Measurements from ENCODE around the gene JADE2. TPM values are rescaled to one million over a fixed set of nuclear protein-coding genes. Genes with fewer than 3 reads are reported as not detected.

Gene JADE2
- total and polyA plus RNA-seq, 2 experiments from 2014 or later, result 16.2 to 40.8 TPM

DNA sequence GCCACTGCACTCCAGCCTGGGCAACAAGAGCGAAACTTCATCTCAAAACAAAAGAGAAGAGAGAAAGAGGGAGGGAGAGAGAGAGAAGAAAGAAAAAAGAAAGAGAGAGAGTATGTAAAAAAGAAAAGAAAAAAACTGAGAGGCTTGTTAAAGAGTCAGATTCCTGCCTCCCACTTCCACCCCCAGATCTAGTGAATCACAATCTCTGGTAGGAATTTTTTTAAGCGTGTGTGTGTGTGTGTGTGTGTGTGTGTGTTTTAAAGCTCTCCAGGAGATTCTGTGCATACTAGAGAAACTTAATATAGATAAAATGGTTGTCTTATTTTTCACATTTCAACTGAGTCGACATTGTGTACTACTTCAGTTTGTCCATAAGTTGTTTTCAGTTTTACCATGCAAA is 75.1 kb downstream of the JADE2 start (continued):
- TF ChIP-seq, protein P1, sequence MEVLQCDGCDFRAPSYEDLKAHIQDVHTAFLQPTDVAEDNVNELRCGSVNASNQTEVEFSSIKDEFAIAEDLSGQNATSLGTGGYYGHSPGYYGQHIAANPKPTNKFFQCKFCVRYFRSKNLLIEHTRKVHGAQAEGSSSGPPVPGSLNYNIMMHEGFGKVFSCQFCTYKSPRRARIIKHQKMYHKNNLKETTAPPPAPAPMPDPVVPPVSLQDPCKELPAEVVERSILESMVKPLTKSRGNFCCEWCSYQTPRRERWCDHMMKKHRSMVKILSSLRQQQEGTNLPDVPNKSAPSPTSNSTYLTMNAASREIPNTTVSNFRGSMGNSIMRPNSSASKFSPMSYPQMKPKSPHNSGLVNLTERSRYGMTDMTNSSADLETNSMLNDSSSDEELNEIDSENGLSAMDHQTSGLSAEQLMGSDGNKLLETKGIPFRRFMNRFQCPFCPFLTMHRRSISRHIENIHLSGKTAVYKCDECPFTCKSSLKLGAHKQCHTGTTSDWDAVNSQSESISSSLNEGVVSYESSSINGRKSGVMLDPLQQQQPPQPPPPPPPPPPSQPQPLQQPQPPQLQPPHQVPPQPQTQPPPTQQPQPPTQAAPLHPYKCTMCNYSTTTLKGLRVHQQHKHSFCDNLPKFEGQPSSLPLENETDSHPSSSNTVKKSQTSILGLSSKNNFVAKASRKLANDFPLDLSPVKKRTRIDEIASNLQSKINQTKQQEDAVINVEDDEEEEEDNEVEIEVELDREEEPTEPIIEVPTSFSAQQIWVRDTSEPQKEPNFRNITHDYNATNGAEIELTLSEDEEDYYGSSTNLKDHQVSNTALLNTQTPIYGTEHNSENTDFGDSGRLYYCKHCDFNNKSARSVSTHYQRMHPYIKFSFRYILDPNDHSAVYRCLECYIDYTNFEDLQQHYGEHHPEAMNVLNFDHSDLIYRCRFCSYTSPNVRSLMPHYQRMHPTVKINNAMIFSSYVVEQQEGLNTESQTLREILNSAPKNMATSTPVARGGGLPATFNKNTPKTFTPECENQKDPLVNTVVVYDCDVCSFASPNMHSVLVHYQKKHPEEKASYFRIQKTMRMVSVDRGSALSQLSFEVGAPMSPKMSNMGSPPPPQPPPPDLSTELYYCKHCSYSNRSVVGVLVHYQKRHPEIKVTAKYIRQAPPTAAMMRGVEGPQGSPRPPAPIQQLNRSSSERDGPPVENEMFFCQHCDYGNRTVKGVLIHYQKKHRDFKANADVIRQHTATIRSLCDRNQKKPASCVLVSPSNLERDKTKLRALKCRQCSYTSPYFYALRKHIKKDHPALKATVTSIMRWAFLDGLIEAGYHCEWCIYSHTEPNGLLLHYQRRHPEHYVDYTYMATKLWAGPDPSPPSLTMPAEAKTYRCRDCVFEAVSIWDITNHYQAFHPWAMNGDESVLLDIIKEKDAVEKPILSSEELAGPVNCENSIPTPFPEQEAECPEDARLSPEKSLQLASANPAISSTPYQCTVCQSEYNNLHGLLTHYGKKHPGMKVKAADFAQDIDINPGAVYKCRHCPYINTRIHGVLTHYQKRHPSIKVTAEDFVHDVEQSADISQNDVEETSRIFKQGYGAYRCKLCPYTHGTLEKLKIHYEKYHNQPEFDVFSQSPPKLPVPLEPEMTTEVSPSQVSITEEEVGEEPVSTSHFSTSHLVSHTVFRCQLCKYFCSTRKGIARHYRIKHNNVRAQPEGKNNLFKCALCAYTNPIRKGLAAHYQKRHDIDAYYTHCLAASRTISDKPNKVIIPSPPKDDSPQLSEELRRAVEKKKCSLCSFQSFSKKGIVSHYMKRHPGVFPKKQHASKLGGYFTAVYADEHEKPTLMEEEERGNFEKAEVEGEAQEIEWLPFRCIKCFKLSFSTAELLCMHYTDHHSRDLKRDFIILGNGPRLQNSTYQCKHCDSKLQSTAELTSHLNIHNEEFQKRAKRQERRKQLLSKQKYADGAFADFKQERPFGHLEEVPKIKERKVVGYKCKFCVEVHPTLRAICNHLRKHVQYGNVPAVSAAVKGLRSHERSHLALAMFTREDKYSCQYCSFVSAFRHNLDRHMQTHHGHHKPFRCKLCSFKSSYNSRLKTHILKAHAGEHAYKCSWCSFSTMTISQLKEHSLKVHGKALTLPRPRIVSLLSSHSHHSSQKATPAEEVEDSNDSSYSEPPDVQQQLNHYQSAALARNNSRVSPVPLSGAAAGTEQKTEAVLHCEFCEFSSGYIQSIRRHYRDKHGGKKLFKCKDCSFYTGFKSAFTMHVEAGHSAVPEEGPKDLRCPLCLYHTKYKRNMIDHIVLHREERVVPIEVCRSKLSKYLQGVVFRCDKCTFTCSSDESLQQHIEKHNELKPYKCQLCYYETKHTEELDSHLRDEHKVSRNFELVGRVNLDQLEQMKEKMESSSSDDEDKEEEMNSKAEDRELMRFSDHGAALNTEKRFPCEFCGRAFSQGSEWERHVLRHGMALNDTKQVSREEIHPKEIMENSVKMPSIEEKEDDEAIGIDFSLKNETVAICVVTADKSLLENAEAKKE (CRISPR knock-in tag; IDR thresholded peaks at IDR 0.05), result no peak
- TF ChIP-seq JUNB (IDR thresholded peaks at IDR 0.05; ENCODE audit: unreplicated experiment), result no peak
- no peak for TF ChIP-seq NANOG (IDR thresholded peaks at IDR 0.05; ENCODE audit: borderline replicate concordance)
- no peak for TF ChIP-seq EZH2 (IDR thresholded peaks at IDR 0.05; ENCODE audit: low read depth, unreplicated experiment)
- TF ChIP-seq ZNF331 (CRISPR knock-in tag; IDR thresholded peaks at IDR 0.05; ENCODE audit: low read depth), result no peak
- no peak for TF ChIP-seq CREB1 (CRISPR knock-in tag; IDR thresholded peaks at IDR 0.05; ENCODE audit: low read depth)
- no peak for TF ChIP-seq ZNF114 (CRISPR knock-in tag; IDR thresholded peaks at IDR 0.05)
- TF ChIP-seq, protein P2, sequence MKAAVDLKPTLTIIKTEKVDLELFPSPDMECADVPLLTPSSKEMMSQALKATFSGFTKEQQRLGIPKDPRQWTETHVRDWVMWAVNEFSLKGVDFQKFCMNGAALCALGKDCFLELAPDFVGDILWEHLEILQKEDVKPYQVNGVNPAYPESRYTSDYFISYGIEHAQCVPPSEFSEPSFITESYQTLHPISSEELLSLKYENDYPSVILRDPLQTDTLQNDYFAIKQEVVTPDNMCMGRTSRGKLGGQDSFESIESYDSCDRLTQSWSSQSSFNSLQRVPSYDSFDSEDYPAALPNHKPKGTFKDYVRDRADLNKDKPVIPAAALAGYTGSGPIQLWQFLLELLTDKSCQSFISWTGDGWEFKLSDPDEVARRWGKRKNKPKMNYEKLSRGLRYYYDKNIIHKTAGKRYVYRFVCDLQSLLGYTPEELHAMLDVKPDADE (IDR thresholded peaks at IDR 0.05), result no peak

DNA sequence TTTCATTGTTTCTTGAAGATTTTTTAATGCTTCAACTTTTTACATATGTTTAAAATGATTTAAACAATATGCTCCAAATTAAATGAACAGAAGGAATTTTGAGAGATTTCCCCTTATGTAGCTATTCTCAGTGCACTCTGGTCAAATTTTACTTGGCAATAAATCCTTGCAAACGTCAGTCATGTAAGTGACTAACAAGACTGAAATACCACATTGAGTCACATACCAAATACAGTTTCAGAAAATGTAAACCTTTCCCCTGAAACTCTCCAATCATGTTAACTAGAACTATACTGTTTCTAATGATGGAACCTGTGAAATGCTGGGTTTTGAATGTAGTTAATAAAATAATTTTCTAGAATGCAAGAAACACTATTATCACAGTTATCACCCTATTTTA is 77.6 kb downstream of the JADE2 start:
- peaks cover 7% of the 10 kb centered on the region; the same call in 1 of the 3 replicates for H3K36me3 Mint-ChIP-seq (ENCODE audit: low read depth)
- no peak for DNase-seq (ENCODE audit: low spot score)
- peaks cover 2% of the 10 kb centered on the region for H3K27me3 Mint-ChIP-seq (ENCODE audit: insufficient read depth, low read depth, poor library complexity)
- no peak overlapping the region for H3K4me2 ChIP-seq
- H3F3A ChIP-seq (replicated peaks; ENCODE audit: low read depth), result no peaks in the 10 kb centered on the region
- H4K20me1 ChIP-seq (replicated peaks; ENCODE audit: insufficient read depth), result no peaks in the 10 kb centered on the region
- H3K27ac ChIP-seq (ENCODE audit: low read depth), result no peak overlapping the region
- no peak overlapping the region for H3K4me3 Mint-ChIP-seq
- peaks cover 1% of the 10 kb centered on the region; the same call in 1 of the 2 replicates for H3K4me1 ChIP-seq (ENCODE audit: insufficient read depth)
- no peak overlapping the region for H2AFZ ChIP-seq
- H3K9me2 ChIP-seq (ENCODE audit: insufficient read depth), result no peaks in the 10 kb centered on the region
- no peaks in the 10 kb centered on the region for H3K9me3 Mint-ChIP-seq
- H3K36me3 ChIP-seq (ENCODE audit: insufficient read depth), result peaks cover 13% of the 10 kb centered on the region; the same call in 1 of the 2 replicates
- H3K27me3 ChIP-seq (ENCODE audit: insufficient read depth), result no peaks in the 10 kb centered on the region
- no peaks in the 10 kb centered on the region for H3K79me2 ChIP-seq (replicated peaks; ENCODE audit: insufficient read depth)
- ATAC-seq, result no peak
- no peak overlapping the region for H3K27ac Mint-ChIP-seq
- peaks cover 2% of the 10 kb centered on the region; the same call in 2 of the 3 replicates for H3K4me1 Mint-ChIP-seq
- no peak overlapping the region for H3K4me3 ChIP-seq
- TF ChIP-seq NANOG (IDR thresholded peaks at IDR 0.05; ENCODE audit: borderline replicate concordance) (no peak), CREB1 (CRISPR knock-in tag; IDR thresholded peaks at IDR 0.05; ENCODE audit: low read depth) (no peak), ZNF331 (CRISPR knock-in tag; IDR thresholded peaks at IDR 0.05; ENCODE audit: low read depth) (no peak)
- TF ChIP-seq, protein P3, sequence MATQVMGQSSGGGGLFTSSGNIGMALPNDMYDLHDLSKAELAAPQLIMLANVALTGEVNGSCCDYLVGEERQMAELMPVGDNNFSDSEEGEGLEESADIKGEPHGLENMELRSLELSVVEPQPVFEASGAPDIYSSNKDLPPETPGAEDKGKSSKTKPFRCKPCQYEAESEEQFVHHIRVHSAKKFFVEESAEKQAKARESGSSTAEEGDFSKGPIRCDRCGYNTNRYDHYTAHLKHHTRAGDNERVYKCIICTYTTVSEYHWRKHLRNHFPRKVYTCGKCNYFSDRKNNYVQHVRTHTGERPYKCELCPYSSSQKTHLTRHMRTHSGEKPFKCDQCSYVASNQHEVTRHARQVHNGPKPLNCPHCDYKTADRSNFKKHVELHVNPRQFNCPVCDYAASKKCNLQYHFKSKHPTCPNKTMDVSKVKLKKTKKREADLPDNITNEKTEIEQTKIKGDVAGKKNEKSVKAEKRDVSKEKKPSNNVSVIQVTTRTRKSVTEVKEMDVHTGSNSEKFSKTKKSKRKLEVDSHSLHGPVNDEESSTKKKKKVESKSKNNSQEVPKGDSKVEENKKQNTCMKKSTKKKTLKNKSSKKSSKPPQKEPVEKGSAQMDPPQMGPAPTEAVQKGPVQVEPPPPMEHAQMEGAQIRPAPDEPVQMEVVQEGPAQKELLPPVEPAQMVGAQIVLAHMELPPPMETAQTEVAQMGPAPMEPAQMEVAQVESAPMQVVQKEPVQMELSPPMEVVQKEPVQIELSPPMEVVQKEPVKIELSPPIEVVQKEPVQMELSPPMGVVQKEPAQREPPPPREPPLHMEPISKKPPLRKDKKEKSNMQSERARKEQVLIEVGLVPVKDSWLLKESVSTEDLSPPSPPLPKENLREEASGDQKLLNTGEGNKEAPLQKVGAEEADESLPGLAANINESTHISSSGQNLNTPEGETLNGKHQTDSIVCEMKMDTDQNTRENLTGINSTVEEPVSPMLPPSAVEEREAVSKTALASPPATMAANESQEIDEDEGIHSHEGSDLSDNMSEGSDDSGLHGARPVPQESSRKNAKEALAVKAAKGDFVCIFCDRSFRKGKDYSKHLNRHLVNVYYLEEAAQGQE (IDR thresholded peaks at IDR 0.05; ENCODE audit: unreplicated experiment), result no peak

Measured in GM23338 (cell line).